Naive thymus-derived CD8-positive, alpha-beta T cell (primary cell): Measurements from ENCODE around the gene IQCM. TPM values are rescaled to one million over a fixed set of nuclear protein-coding genes. Genes with fewer than 3 reads are reported as not detected.

ENCODE experiments used
- ATAC-seq, 2 donors: fragments of 150-1000 bp; cut with Tn5 transposase in 1 of 2; sonication (Bioruptor Pico), chemical (Tn5 transposase) in 1 of 2; 1 replicate in 1 of 2; 2 replicates in 1 of 2; pipeline ENCODE4 v1.10.0; 2021; ENCODE audit warnings: mild to moderate bottlenecking in 2 of 2, moderate library complexity in 2 of 2
- POLR2A ChIA-PET: fragments of 350-600 bp; sonication (Branson Sonifier 250); formaldehyde crosslinking; loops from one replicate; lab custom pipeline; 2021; ENCODE audit warnings: antibody characterized with exemption; lab: Charles Lee
- DNase-seq, 10 donors: peaks; one replicate each; pipeline versions ENCODE4 v3.0.0 to v3.0.0-alpha.2; 2020 to 2022
- H3K27ac Mint-ChIP-seq, 10 donors: one replicate each; pipeline ENCODE4 v1.8.0; 2020 to 2022; ENCODE audit warnings: mild to moderate bottlenecking in 10 of 10, mixed read lengths in 10 of 10, moderate library complexity in 4 of 10, inconsistent platforms in 1 of 10
- H3K27me3 Mint-ChIP-seq, 5 donors: one replicate each; pipeline ENCODE4 v1.8.0; 2021 to 2022; ENCODE audit warnings: mixed read lengths in 5 of 5
- H3K36me3 Mint-ChIP-seq, 3 donors: one replicate each; pipeline ENCODE4 v1.8.0; 2020 to 2022; ENCODE audit warnings: mixed read lengths in 3 of 3, mild to moderate bottlenecking in 2 of 3, inconsistent platforms in 1 of 3
- H3K4me1 Mint-ChIP-seq, 4 donors: one replicate each; pipeline ENCODE4 v1.8.0; 2021 to 2022; ENCODE audit warnings: mixed read lengths in 4 of 4
- H3K4me3 Mint-ChIP-seq, 10 donors: one replicate each; pipeline ENCODE4 v1.8.0; 2020 to 2022; ENCODE audit warnings: mild to moderate bottlenecking in 10 of 10, mixed read lengths in 10 of 10, moderate library complexity in 6 of 10, inconsistent platforms in 1 of 10
- H3K9me3 Mint-ChIP-seq, 9 donors: one replicate each; pipeline ENCODE4 v1.8.0; 2020 to 2022; ENCODE audit warnings: mixed read lengths in 9 of 9, mild to moderate bottlenecking in 3 of 9, inconsistent platforms in 1 of 9, moderate library complexity in 1 of 9
- polyA plus RNA-seq, 3 donors: library from polyadenylated mRNA; unstranded; fragments of 300-500 nt; fragmentation: Illumina TruSeq; gene quantifications; one replicate each; pipeline ENCODE4 v1.2.3, GENCODE V29; 2021
- total RNA-seq, 8 experiments: library from RNA in 2 of 8; stranded (reverse) in 2 of 8; gene quantifications; one replicate each; pipeline ENCODE4 v1.2.3 and lab custom pipeline; 2021 to 2026

Gene IQCM
- total and polyA plus RNA-seq, 5 experiments from 2014 or later = not detected

DNA sequence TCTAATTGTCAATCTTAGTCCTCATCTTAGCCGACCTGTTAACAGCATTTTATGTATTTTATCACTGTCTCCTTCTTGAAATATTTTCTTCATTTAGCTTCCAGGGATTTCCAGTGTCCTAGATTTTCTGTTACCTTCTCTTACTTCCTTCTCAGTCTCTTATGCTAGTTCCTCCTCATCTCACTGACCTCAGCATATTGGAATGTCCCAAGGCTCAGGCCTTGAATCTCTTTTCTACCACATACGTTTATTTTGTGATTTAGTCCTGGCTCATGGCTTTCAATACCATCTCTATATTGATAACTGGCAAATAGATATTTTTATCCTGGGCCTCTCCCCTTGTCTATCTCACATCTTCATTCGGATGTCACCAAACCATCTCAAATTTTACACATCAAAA lies 61.1 kb downstream of the IQCM start:
- H3K27me3 Mint-ChIP-seq = peaks cover 0 to 6% (median 0%) of the 10 kb centered on the region in 5 donors
- DNase-seq (no peak), ATAC-seq (no peak)
- no peaks in the 10 kb centered on the region for H3K36me3 Mint-ChIP-seq
- no peak overlapping the region for H3K27ac Mint-ChIP-seq
- H3K9me3 Mint-ChIP-seq = peaks cover 0 to 4% (median 0%) of the 10 kb centered on the region in 9 donors
- no peak overlapping the region for H3K4me3 Mint-ChIP-seq
- no peaks in the 10 kb centered on the region for H3K4me1 Mint-ChIP-seq
- POLR2A ChIA-PET = no interaction called here

DNA sequence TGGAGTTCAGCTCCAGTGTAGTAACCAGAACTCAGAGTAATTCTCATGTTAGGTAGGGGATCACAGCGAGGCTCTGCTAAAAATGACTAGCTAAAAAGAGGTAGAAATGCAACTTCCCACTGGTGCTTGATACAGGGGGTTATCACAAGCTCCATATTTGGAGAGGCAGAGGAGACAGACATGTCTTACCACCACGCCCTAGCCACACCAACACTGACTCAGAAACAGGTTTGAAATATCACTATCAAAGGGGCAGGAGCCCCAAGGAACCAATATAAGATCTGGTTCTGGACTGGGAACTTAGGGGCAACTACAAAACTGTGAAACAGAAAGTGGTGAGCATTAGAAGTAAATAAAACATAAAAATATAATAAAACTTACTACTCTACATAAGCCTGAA lies 62.9 kb downstream of the IQCM start:
- DNase-seq (no peak), ATAC-seq (no peak)
- Mint-ChIP-seq H3K4me1 (no peaks in the 10 kb centered on the region), H3K36me3 (no peaks in the 10 kb centered on the region), H3K27me3 (peaks cover 0 to 6% (median 0%) of the 10 kb centered on the region in 5 donors), H3K27ac (no peak overlapping the region), H3K4me3 (no peak overlapping the region), H3K9me3 (peaks cover 0 to 4% (median 0%) of the 10 kb centered on the region in 9 donors)
- POLR2A ChIA-PET = interaction anchor here (0.7 kb wide), 1 partner anchor 654 kb away, joined by 3 read pairs; no protein-coding TSS in a partner anchor

DNA sequence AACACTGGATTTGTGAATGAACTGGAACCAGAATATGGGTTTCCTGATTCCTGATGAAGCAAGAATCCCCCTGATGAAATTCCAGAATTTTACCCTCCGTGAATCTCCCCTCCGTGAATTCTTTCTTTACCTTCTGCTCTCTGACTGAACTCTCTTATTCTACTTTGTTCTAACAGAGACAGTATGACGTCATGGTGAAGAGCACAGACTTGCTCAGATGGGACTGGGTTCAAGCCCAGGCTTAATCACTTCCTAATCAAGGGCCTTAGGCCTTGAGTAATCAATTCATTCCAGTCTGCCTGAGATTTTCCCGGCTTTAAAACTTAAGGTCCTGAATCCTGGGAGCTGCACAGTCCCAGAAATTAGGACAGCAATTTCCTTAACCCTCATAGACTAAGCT lies 64.5 kb downstream of the IQCM start:
- no peak for DNase-seq
- POLR2A ChIA-PET = no interaction called here
- Mint-ChIP-seq H3K36me3 (no peaks in the 10 kb centered on the region), H3K27me3 (peaks cover 0 to 10% (median 2%) of the 10 kb centered on the region in 5 donors), H3K9me3 (peaks cover 0 to 4% (median 0%) of the 10 kb centered on the region in 9 donors), H3K4me1 (no peaks in the 10 kb centered on the region), H3K4me3 (no peak overlapping the region), H3K27ac (no peak overlapping the region)
- ATAC-seq = no peak

DNA sequence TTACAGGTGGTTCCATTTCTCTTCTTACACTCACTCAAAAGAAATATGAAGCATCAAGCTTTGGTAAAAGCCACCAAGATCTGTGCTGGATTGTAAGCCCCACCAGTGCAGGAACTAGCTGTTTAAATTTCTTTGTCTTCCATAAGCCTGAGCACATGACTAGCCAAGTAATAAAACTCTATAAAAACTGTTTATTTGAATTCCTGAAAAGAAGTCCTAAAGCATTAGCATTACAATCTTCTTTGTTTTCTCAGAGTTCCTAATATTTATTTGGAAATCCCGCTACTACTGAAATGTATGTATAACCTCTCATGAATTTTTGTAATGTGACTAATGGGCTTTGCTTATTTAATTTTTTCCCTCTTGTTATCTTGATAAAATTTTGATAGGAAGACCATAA lies 65.9 kb downstream of the IQCM start:
- peaks cover 0 to 2% (median 0%) of the 10 kb centered on the region in 4 donors for H3K4me1 Mint-ChIP-seq
- POLR2A ChIA-PET = no interaction called here

DNA sequence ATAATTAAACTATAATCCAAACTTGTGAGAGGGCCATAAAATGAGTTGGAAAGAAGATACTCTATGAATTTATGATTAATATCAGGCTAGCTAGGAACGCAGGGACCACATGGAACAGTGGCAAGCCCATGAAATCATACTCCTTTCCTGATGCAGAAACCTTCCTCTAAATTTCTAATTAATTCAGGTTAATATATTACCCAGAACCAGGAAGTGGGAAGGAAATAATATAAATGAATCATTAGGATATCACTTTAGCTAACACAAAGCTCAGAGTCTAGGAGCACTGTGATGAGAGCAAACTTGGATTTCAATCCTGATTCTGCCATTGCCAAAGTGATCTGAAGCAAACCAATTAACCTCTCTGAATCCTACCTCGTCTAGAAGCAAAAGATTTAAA lies 68.0 kb downstream of the IQCM start:
- DNase-seq (no peak), ATAC-seq (no peak)
- Mint-ChIP-seq H3K4me1 (peaks cover 0 to 2% (median 0%) of the 10 kb centered on the region in 4 donors), H3K9me3 (peaks cover 0 to 4% (median 0%) of the 10 kb centered on the region in 9 donors), H3K36me3 (no peaks in the 10 kb centered on the region), H3K27me3 (peaks cover 0 to 4% (median 2%) of the 10 kb centered on the region in 5 donors), H3K4me3 (no peak overlapping the region), H3K27ac (no peak overlapping the region)
- POLR2A ChIA-PET = no interaction called here

More for the DNA sequence above, 65.9 kb downstream of the IQCM start:
- no peak for ATAC-seq
- peaks cover 0 to 4% (median 0%) of the 10 kb centered on the region in 9 donors for H3K9me3 Mint-ChIP-seq
- no peak overlapping the region for H3K27ac Mint-ChIP-seq
- H3K27me3 Mint-ChIP-seq = peaks cover 0 to 4% (median 2%) of the 10 kb centered on the region in 5 donors
- no peaks in the 10 kb centered on the region for H3K36me3 Mint-ChIP-seq
- DNase-seq = no peak
- H3K4me3 Mint-ChIP-seq = no peak overlapping the region

DNA sequence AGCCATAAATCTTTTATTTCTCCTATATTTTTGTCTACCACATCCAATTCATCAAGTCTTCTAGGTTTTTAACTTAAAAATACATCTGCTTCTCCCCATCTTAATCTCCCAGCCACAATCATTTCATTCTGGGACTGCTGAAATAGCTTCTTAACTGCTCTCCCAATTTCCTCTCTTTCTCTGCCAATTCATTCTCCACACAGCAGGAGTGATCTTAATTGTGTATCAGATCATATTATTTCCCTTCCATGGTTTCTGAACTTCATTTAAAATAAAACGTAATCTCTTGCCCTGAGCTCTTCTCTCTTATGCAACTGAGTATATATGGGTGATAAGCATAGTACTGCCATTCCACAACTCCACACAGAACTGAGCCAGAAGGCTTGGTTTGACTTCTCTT lies 69.4 kb downstream of the IQCM start:
- H3K9me3 Mint-ChIP-seq = peaks cover 0 to 2% (median 0%) of the 10 kb centered on the region in 9 donors
- DNase-seq = no peak
- POLR2A ChIA-PET = no interaction called here
- no peak for ATAC-seq
- no peaks in the 10 kb centered on the region for H3K36me3 Mint-ChIP-seq
- no peak overlapping the region for H3K4me3 Mint-ChIP-seq
- H3K4me1 Mint-ChIP-seq = peaks cover 0 to 2% (median 0%) of the 10 kb centered on the region in 4 donors
- H3K27ac Mint-ChIP-seq = no peak overlapping the region
- H3K27me3 Mint-ChIP-seq = peaks cover 0 to 4% (median 2%) of the 10 kb centered on the region in 5 donors

DNA sequence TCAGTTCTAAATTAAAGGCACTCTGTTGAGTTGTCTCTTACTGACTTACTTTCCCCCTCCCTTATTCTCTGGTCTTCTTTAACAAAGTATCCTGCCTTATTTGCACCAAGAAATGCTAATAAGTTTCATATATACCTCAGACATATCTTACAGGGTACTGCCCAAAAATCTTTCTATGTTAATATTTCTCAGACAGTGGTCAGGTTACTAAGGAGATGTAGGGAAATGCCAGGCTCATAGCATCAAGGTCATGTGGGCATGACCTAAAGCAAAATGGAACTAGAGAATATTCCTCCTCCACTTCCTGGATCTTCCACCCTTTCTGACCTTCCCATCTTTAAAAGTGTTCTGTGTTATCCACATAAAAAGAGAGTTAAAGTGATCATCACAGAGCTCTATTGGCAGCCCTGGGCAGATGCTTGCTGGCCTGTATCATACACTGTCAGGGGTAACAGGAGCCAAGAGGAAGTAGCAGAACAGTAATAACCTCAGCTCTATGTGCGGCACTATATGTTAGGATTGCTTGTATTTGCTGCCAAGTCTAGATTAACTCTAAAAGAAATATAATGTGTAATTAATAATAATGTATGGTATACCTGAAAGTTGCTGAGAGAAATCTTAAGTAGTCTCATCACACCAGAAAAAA lies 74.3 kb downstream of the IQCM start:
- Mint-ChIP-seq H3K36me3 (no peaks in the 10 kb centered on the region), H3K9me3 (no peaks in the 10 kb centered on the region), H3K4me1 (peaks cover 0 to 3% (median 0%) of the 10 kb centered on the region in 4 donors), H3K27ac (no peak overlapping the region), H3K27me3 (peaks cover 0 to 3% (median 2%) of the 10 kb centered on the region in 5 donors), H3K4me3 (no peak overlapping the region)
- no peak for ATAC-seq
- no peak for DNase-seq
- POLR2A ChIA-PET = no interaction called here

DNA sequence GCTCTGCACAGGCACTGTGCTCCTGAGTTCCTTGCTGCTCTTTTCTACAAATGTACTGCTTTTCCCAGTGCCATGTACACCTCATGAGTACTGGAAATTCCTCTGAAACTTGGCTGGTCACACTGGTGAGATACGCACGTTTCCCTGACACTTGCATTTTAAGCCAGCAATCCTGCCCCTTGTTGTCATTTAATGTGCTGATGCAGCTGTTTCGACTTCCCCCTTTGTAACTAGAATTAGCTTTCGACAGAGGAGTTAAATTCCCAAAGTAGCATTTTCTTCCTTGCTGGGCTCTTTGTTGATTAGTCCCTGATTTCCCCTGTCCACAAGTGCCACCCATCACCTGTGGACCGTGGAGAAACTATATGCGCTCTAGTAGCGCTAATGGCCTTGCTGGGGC lies 77.5 kb downstream of the IQCM start:
- peaks cover 0 to 1% (median 0%) of the 10 kb centered on the region in 4 donors for H3K4me1 Mint-ChIP-seq
- DNase-seq (no peak), ATAC-seq (no peak)
- H3K36me3 Mint-ChIP-seq = no peaks in the 10 kb centered on the region
- H3K27ac Mint-ChIP-seq = no peak overlapping the region
- POLR2A ChIA-PET = no interaction called here
- H3K9me3 Mint-ChIP-seq = no peaks in the 10 kb centered on the region
- no peak overlapping the region for H3K4me3 Mint-ChIP-seq
- peaks cover 0 to 3% (median 0%) of the 10 kb centered on the region in 5 donors for H3K27me3 Mint-ChIP-seq

DNA sequence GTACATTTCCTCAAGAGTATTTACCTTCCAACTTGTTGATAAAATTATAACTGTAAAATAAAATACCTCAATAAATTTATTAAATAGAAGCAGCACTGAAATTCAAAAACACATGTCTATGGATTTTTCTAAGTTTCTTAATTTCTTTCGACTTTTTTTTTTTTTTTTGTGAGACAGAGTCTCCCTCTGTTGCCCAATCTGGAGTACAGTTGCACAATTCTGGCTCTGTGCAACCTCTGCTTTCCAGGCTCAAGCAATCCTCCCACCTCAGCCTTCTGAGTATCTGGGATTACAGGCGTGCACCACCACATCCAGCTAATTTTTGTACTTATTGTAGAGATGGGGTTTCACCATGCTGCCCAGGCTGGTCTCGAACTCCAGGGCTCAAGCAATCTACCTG lies 79.8 kb downstream of the IQCM start:
- POLR2A ChIA-PET = no interaction called here
- DNase-seq = no peak
- Mint-ChIP-seq H3K9me3 (peaks cover 0 to 6% (median 0%) of the 10 kb centered on the region in 9 donors), H3K36me3 (no peaks in the 10 kb centered on the region), H3K4me1 (peaks cover 0 to 1% (median 0%) of the 10 kb centered on the region in 4 donors), H3K4me3 (no peak overlapping the region), H3K27me3 (peaks cover 0 to 5% (median 0%) of the 10 kb centered on the region in 5 donors), H3K27ac (no peak overlapping the region)
- ATAC-seq = no peak

DNA sequence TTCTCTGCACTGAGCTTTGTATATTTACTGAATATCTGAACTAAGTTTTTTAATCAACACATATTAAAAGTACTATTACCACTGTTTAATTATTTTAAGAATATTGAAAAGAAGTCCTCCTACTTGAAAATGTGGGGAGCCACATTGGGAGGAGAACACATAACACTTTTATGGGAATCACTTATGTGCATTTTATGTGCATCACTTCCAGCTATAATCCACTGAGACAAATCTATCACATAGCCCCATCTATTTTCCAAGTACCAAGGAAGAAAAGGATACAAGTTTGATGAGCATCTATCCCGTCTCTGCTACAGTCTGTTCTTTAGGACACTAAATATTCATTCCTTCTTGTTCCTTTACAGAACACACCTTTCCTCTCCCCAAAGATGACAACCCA lies 87.2 kb downstream of the IQCM start:
- no peaks in the 10 kb centered on the region for H3K36me3 Mint-ChIP-seq
- POLR2A ChIA-PET = no interaction called here
- no peak overlapping the region for H3K4me3 Mint-ChIP-seq
- DNase-seq (no peak), ATAC-seq (no peak)
- peaks cover 0 to 11% (median 0%) of the 10 kb centered on the region in 5 donors for H3K27me3 Mint-ChIP-seq
- peaks cover 0 to 8% (median 4%) of the 10 kb centered on the region in 9 donors for H3K9me3 Mint-ChIP-seq
- H3K27ac Mint-ChIP-seq = no peak overlapping the region
- no peaks in the 10 kb centered on the region for H3K4me1 Mint-ChIP-seq

DNA sequence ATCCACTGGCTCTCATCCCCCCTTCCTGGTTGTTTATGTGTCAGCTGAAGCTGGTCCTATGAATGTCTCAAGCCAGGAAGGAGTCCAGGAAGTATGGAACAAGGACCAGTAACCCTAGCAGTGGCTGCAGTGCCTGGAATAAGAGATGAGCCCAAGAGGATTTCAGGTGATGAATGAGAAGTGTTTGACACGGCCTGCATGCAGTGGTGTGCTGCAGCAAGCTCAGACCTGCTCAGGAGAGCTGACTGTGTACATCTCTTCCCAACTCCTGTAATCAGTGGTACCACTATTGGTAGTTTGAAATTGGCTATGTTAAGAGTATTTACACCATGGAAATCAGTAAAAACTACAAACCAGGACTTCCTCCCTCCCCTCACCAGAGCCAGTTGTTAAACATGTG lies 88.0 kb downstream of the IQCM start:
- Mint-ChIP-seq H3K27me3 (peaks cover 0 to 11% (median 0%) of the 10 kb centered on the region in 5 donors), H3K4me3 (no peak overlapping the region), H3K27ac (no peak overlapping the region), H3K4me1 (no peaks in the 10 kb centered on the region), H3K36me3 (no peaks in the 10 kb centered on the region), H3K9me3 (peaks cover 0 to 8% (median 4%) of the 10 kb centered on the region in 9 donors)
- ATAC-seq = no peak
- POLR2A ChIA-PET = no interaction called here
- DNase-seq = no peak

DNA sequence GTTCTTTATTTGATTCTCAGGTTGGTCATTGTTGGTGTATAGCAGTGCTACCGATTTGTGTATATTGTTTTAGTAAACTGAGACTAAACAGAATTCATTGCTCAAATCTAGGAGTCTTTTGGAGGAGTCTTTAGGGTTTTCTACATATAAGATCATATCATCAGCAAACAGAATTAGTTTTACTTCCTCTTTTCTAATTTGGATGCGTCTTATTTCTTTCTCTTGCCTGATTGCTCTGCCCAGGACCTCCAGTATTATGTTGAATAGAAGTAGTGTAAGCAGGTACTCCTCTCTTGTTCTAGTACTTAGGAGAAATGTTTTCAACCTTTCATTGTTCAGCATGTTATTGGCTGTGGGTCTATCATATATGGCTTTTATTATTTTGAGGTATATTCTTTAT lies 92.6 kb downstream of the IQCM start:
- no peak for ATAC-seq
- no peaks in the 10 kb centered on the region for H3K36me3 Mint-ChIP-seq
- H3K27ac Mint-ChIP-seq = no peak overlapping the region

DNA sequence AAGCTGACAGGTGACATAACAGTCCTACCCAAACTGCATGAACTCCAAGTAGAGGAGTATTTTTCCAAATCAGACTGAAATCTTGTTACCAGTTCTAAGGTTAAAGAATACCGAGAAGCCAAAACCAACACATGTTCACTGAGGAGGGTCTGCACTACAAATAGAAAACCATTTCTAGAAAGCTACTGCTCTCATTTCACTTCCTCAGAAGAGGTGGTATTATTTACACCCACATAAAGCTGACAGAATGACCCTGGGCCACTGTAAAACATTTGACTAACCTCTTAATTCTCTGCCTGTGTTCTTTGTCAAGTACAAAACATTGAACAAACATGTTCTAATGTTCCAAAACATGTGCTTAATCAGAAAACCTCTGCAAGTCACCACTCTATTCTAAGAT lies 95.8 kb downstream of the IQCM start:
- POLR2A ChIA-PET = no interaction called here
- no peaks in the 10 kb centered on the region for H3K4me1 Mint-ChIP-seq

More for the DNA sequence above, 92.6 kb downstream of the IQCM start:
- no peak for DNase-seq
- peaks cover 0 to 18% (median 0%) of the 10 kb centered on the region in 9 donors for H3K9me3 Mint-ChIP-seq
- peaks cover 0 to 9% (median 0%) of the 10 kb centered on the region in 5 donors for H3K27me3 Mint-ChIP-seq
- POLR2A ChIA-PET = no interaction called here
- no peaks in the 10 kb centered on the region for H3K4me1 Mint-ChIP-seq
- no peak overlapping the region for H3K4me3 Mint-ChIP-seq

More for the DNA sequence above, 95.8 kb downstream of the IQCM start:
- DNase-seq = no peak
- no peaks in the 10 kb centered on the region for H3K36me3 Mint-ChIP-seq
- no peak overlapping the region for H3K27ac Mint-ChIP-seq
- ATAC-seq = no peak
- H3K27me3 Mint-ChIP-seq = no peaks in the 10 kb centered on the region
- peaks cover 0 to 15% (median 3%) of the 10 kb centered on the region in 9 donors for H3K9me3 Mint-ChIP-seq
- H3K4me3 Mint-ChIP-seq = no peak overlapping the region
